K562 (cell line): ENCODE results near the gene CFL1. TPM values are rescaled to one million over a fixed set of nuclear protein-coding genes. Genes with fewer than 3 reads are reported as not detected.

Source experiments
- CEBPG ChIP-seq, 3 experiments: fragments of 200-800 bp in 1 of 3; sonication (Bioruptor generic) in 1 of 3; sonication (generic) in 1 of 3; formaldehyde crosslinking in 1 of 3; IDR thresholded peaks in 2 of 3; conservative IDR thresholded peaks in 1 of 3; 2 replicates each; pipeline versions ENCODE4 v1.6.1 to v1.8.0; 2016 to 2022; ENCODE audit warnings: missing compliant biosample characterization in 2 of 3, missing genetic modification characterization in 2 of 3, mild to moderate bottlenecking in 1 of 3, missing genetic modification reagents in 1 of 3
- DIDO1 ChIP-seq: fragments of 450-650 bp; IDR thresholded peaks from 2 replicates; pipeline ENCODE4 v1.6.1; 2016; ENCODE audit warnings: low read depth, missing biosample characterization, missing genetic modification characterization
- ELF1 ChIP-seq: fragments of 200-800 bp; sonication (Bioruptor generic); IDR thresholded peaks from 2 replicates; pipeline ENCODE4 v1.6.1; 2016; ENCODE audit warnings: missing genetic modification characterization, missing compliant biosample characterization
- ELF2 ChIP-seq: fragments of 250-450 bp; sonication (Bioruptor Pico); IDR thresholded peaks from 2 replicates; pipeline ENCODE4 v1.5.0; 2021; ENCODE audit warnings: mild to moderate bottlenecking
- FOXJ2 ChIP-seq: fragments of 200-800 bp; sonication (Bioruptor generic); IDR thresholded peaks from 2 replicates; pipeline ENCODE4 v1.6.1; 2016; ENCODE audit warnings: missing genetic modification characterization, missing compliant biosample characterization
- GATA2 ChIP-seq: sonication (generic); formaldehyde crosslinking; IDR thresholded peaks from 2 replicates; pipeline ENCODE4 v1.4.0; 2020; ENCODE audit warnings: mild to moderate bottlenecking, missing genetic modification reagents
- GTF2E2 ChIP-seq: fragments of 200-800 bp; sonication (Bioruptor generic); IDR thresholded peaks from 2 replicates; pipeline ENCODE4 v1.6.1; 2016; ENCODE audit warnings: missing genetic modification characterization, missing compliant biosample characterization
- HNRNPL ChIP-seq: fragments of 200-400 bp; formaldehyde crosslinking; IDR thresholded peaks from 2 replicates; pipeline ENCODE4 v1.6.1; 2017; ENCODE audit warnings: low read depth, mild to moderate bottlenecking, low read length
- KAT8 ChIP-seq: fragments of 450-650 bp; IDR thresholded peaks from 2 replicates; pipeline ENCODE4 v1.6.1; 2016; ENCODE audit warnings: low read depth, mild to moderate bottlenecking
- MCM3 ChIP-seq: fragments of 450-650 bp; IDR thresholded peaks from 2 replicates; pipeline ENCODE4 v1.6.1; 2016
- MTA1 ChIP-seq: fragments of 450-650 bp; IDR thresholded peaks from 2 replicates; pipeline ENCODE4 v1.6.1; 2017; ENCODE audit warnings: borderline replicate concordance
- NFRKB ChIP-seq: fragments of 450-650 bp; IDR thresholded peaks from 2 replicates; pipeline ENCODE4 v1.6.1; 2016; ENCODE audit warnings: low read depth
- RBBP5 ChIP-seq: fragments of 200-600 bp; sonication (generic); IDR thresholded peaks from 2 replicates; pipeline ENCODE4 v1.6.1; 2012; ENCODE audit warnings: borderline replicate concordance, mild to moderate bottlenecking, low read length, control low read depth, inconsistent platforms; ENCODE audit not compliant: insufficient read depth, poor library complexity, severe bottlenecking
- SUPT5H ChIP-seq: fragments of 450-650 bp; IDR thresholded peaks from 2 replicates; pipeline ENCODE4 v1.6.1; 2016
- ZFP36 ChIP-seq: fragments of 150-350 bp; IDR thresholded peaks from 2 replicates; pipeline ENCODE4 v1.6.1; 2018; ENCODE audit warnings: low read length, low read depth; ENCODE audit not compliant: partially characterized antibody
- ZFPM2 ChIP-seq: fragments of 250-450 bp; sonication (Bioruptor Pico); IDR thresholded peaks from 2 replicates; pipeline ENCODE4 v1.5.1; 2022; ENCODE audit warnings: mild to moderate bottlenecking
- ZKSCAN8 ChIP-seq: fragments of 200-800 bp; sonication (Bioruptor generic); IDR thresholded peaks from 2 replicates; pipeline ENCODE4 v1.6.1; 2016; ENCODE audit warnings: missing genetic modification characterization, missing compliant biosample characterization
- polyA plus RNA-seq, 8 experiments: library from polyadenylated mRNA; depleted of rRNA in 4 of 8; stranded (reverse) in 5 of 8; unstranded in 3 of 8; fragments of >200 nt; fragmentation: Nextera tagmentation in 2 of 8; fragmentation: Illumina TruSeq in 1 of 8; extraction: Ambion mirVana in 2 of 8; extraction: Trizol in 1 of 8; gene quantifications; 2 replicates each; pipeline versions ENCODE4 v1.2.1 to v1.2.3, GENCODE V29; 2011 to 2014; ENCODE audit warnings: inconsistent platforms in 1 of 8, missing spikeins in 1 of 8
- total RNA-seq, 7 experiments: library from RNA; depleted of rRNA in 6 of 7; stranded (reverse); fragments of >200 nt in 6 of 7; fragmentation: Illumina TruSeq in 2 of 7; extraction: Trizol in 2 of 7; gene quantifications; 2 replicates each; pipeline versions ENCODE4 v1.2.1 to v1.2.3, GENCODE V29; 2011 to 2021; ENCODE audit warnings: low replicate concordance in 1 of 7
- TF ChIP-seq, protein P1 (sequence below): sonication (generic); formaldehyde crosslinking; IDR thresholded peaks from 2 replicates; pipeline ENCODE4 v1.8.0; 2022; ENCODE audit warnings: mild to moderate bottlenecking, missing genetic modification reagents
- TF ChIP-seq, protein P2 (sequence below): fragments of 250-450 bp; sonication (Bioruptor Pico); IDR thresholded peaks from 2 replicates; pipeline ENCODE4 v1.8.0; 2022; ENCODE audit warnings: moderate library complexity, mild to moderate bottlenecking, inconsistent platforms
- TF ChIP-seq, protein P3 (sequence below): fragments of 450-650 bp; IDR thresholded peaks from 2 replicates; pipeline ENCODE4 v1.6.1; 2018; ENCODE audit warnings: mild to moderate bottlenecking, low read depth; ENCODE audit not compliant: partially characterized antibody
- TF ChIP-seq, protein P4 (sequence below): fragments of 450-650 bp; formaldehyde crosslinking; IDR thresholded peaks from 2 replicates; pipeline ENCODE4 v1.4.0; 2020; ENCODE audit warnings: mild to moderate bottlenecking, moderate library complexity

CFL1 gene
- total and polyA plus RNA-seq, 9 of the 15 experiments (the other 6 are each of a cell fraction or from before 2014, with no cell fraction given), result 105 to 1,101 (median 859) TPM

DNA sequence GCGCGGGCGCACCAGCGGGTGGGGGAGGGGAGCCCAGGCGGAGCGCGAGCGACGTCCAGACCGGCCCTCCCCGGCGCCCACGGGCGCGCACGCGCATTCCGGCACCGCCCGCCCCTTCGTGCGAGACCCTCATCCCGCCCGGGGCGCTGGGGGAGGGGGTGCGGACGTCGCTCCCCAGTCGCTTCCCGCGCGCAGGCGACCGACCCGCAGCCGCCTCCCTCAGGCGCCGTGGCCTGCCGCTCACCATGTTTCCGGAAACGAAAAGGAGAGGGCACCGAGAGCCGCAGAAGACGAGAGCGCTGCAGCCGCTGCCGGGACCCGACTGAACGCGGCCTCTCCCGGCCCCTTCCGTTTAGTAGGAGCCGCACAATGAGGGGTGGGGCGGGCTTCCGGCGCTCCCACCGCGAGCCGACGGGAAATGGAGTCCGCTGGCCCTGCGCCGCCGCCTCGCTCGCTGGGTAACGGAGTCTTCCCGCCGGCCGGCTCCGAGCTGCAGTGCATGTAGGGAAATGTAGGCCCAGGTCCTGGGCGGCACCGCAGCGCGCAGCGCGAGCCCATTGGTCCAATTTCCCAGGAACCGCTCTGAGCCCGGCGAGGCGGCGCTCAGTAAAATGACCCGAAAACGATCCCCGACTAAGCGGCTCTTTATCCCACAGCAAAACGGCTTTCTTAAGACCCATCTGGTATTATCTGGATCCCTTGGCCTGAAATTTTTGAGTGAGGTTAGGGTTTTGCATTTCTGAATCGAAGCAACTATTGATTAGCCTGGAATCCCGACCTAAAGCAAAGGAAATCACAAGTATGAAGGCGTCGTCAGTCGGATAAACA is at the start of gene CFL1 (continued):
- no peak for TF ChIP-seq HNRNPL
- TF ChIP-seq, protein P1, sequence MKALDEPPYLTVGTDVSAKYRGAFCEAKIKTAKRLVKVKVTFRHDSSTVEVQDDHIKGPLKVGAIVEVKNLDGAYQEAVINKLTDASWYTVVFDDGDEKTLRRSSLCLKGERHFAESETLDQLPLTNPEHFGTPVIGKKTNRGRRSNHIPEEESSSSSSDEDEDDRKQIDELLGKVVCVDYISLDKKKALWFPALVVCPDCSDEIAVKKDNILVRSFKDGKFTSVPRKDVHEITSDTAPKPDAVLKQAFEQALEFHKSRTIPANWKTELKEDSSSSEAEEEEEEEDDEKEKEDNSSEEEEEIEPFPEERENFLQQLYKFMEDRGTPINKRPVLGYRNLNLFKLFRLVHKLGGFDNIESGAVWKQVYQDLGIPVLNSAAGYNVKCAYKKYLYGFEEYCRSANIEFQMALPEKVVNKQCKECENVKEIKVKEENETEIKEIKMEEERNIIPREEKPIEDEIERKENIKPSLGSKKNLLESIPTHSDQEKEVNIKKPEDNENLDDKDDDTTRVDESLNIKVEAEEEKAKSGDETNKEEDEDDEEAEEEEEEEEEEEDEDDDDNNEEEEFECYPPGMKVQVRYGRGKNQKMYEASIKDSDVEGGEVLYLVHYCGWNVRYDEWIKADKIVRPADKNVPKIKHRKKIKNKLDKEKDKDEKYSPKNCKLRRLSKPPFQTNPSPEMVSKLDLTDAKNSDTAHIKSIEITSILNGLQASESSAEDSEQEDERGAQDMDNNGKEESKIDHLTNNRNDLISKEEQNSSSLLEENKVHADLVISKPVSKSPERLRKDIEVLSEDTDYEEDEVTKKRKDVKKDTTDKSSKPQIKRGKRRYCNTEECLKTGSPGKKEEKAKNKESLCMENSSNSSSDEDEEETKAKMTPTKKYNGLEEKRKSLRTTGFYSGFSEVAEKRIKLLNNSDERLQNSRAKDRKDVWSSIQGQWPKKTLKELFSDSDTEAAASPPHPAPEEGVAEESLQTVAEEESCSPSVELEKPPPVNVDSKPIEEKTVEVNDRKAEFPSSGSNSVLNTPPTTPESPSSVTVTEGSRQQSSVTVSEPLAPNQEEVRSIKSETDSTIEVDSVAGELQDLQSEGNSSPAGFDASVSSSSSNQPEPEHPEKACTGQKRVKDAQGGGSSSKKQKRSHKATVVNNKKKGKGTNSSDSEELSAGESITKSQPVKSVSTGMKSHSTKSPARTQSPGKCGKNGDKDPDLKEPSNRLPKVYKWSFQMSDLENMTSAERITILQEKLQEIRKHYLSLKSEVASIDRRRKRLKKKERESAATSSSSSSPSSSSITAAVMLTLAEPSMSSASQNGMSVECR (CRISPR knock-in tag), result peak; percentile 53
- TF ChIP-seq, protein P2, sequence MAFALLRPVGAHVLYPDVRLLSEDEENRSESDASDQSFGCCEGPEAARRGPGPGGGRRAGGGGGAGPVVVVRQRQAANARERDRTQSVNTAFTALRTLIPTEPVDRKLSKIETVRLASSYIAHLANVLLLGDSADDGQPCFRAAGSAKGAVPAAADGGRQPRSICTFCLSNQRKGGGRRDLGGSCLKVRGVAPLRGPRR (CRISPR knock-in tag), result no peak
- TF ChIP-seq CEBPG (CRISPR knock-in tag; IDR thresholded peaks at IDR 0.05), result no peak
- TF ChIP-seq CEBPG (tag; conservative IDR thresholded peaks at IDR 0.05 in 1 of 2, IDR thresholded peaks at IDR 0.05 in 1 of 2), result no peak
- TF ChIP-seq ELF2, result peak; percentile 68; the same call in 1 of the 2 replicates
- TF ChIP-seq ELF1 (tag), result peak; percentile 73
- TF ChIP-seq ZFP36, result no peak
- no peak for TF ChIP-seq GATA2 (CRISPR knock-in tag)
- peak; percentile 75; the same call in 1 of the 2 replicates for TF ChIP-seq GTF2E2 (tag)
- no peak for TF ChIP-seq ZFPM2
- TF ChIP-seq ZKSCAN8 (CRISPR knock-in tag), result no peak
- TF ChIP-seq, protein P3, sequence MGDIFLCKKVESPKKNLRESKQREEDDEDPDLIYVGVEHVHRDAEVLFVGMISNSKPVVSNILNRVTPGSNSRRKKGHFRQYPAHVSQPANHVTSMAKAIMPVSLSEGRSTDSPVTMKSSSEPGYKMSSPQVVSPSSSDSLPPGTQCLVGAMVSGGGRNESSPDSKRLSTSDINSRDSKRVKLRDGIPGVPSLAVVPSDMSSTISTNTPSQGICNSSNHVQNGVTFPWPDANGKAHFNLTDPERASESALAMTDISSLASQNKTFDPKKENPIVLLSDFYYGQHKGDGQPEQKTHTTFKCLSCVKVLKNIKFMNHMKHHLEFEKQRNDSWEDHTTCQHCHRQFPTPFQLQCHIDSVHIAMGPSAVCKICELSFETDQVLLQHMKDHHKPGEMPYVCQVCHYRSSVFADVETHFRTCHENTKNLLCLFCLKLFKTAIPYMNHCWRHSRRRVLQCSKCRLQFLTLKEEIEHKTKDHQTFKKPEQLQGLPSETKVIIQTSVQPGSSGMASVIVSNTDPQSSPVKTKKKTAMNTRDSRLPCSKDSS, result no peak
- TF ChIP-seq NFRKB, result no peak
- no peak for TF ChIP-seq DIDO1 (tag)
- TF ChIP-seq, protein P4, sequence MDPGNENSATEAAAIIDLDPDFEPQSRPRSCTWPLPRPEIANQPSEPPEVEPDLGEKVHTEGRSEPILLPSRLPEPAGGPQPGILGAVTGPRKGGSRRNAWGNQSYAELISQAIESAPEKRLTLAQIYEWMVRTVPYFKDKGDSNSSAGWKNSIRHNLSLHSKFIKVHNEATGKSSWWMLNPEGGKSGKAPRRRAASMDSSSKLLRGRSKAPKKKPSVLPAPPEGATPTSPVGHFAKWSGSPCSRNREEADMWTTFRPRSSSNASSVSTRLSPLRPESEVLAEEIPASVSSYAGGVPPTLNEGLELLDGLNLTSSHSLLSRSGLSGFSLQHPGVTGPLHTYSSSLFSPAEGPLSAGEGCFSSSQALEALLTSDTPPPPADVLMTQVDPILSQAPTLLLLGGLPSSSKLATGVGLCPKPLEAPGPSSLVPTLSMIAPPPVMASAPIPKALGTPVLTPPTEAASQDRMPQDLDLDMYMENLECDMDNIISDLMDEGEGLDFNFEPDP, result no peak
- no peak for TF ChIP-seq FOXJ2 (tag)
- TF ChIP-seq MTA1, result no peak
- no peak for TF ChIP-seq KAT8
- TF ChIP-seq RBBP5, result peak; percentile 72
- TF ChIP-seq SUPT5H, result peak; percentile 98
- no peak for TF ChIP-seq MCM3
